Brain microvascular endothelial cell (primary cell): ENCODE measurements around the gene BAD.

Source experiments
- DNase-seq: peaks from one replicate; pipeline ENCODE4 v3.0.0-alpha.2; 2020
- H3K27ac ChIP-seq: fragments of 250-450 bp; sonication (Bioruptor Pico); 2 replicates; pipeline ENCODE4 v1.5.1; 2020; ENCODE audit warnings: mild to moderate bottlenecking, moderate library complexity
- H3K27me3 ChIP-seq: fragments of 250-450 bp; sonication (Bioruptor Pico); replicated peaks from 2 replicates; pipeline ENCODE4 v1.5.1; 2020; ENCODE audit warnings: mild to moderate bottlenecking
- H3K36me3 ChIP-seq: fragments of 250-450 bp; sonication (Bioruptor Pico); replicated peaks from 2 replicates; pipeline ENCODE4 v1.5.1; 2020; ENCODE audit warnings: mild to moderate bottlenecking
- H3K4me3 ChIP-seq: 2 replicates; pipeline ENCODE4 v1.5.1; 2011; ENCODE audit warnings: low read depth, mild to moderate bottlenecking, control low read depth, low read length, moderate library complexity
- in situ Hi-C: cut with HindIII; loops from 2 replicates; pipeline ENCODE4 v1.10.0; 2017; ENCODE audit warnings: low sequenced_read_pairs, low pct_ligation_motif_present
- TF ChIP-seq, protein P1 (sequence below): IDR thresholded peaks from 2 replicates; pipeline ENCODE4 v1.5.1; 2011; ENCODE audit warnings: low read depth, mild to moderate bottlenecking, moderate library complexity, low read length, control low read depth, inconsistent platforms; ENCODE audit errors: missing control alignments

The BAD gene

GRCh38 chr11:64262271-64263002 lies 22.0 kb downstream of the BAD start:
- H3K36me3 ChIP-seq = peaks cover 80% of the 10 kb centered on the region
- TF ChIP-seq, protein P1, sequence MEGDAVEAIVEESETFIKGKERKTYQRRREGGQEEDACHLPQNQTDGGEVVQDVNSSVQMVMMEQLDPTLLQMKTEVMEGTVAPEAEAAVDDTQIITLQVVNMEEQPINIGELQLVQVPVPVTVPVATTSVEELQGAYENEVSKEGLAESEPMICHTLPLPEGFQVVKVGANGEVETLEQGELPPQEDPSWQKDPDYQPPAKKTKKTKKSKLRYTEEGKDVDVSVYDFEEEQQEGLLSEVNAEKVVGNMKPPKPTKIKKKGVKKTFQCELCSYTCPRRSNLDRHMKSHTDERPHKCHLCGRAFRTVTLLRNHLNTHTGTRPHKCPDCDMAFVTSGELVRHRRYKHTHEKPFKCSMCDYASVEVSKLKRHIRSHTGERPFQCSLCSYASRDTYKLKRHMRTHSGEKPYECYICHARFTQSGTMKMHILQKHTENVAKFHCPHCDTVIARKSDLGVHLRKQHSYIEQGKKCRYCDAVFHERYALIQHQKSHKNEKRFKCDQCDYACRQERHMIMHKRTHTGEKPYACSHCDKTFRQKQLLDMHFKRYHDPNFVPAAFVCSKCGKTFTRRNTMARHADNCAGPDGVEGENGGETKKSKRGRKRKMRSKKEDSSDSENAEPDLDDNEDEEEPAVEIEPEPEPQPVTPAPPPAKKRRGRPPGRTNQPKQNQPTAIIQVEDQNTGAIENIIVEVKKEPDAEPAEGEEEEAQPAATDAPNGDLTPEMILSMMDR = no peak
- no peak for DNase-seq
- H3K4me3 ChIP-seq = no peak overlapping the region
- H3K27me3 ChIP-seq = no peaks in the 10 kb centered on the region
- in situ Hi-C loops = no loop called here
- H3K27ac ChIP-seq = no peak overlapping the region

DNA sequence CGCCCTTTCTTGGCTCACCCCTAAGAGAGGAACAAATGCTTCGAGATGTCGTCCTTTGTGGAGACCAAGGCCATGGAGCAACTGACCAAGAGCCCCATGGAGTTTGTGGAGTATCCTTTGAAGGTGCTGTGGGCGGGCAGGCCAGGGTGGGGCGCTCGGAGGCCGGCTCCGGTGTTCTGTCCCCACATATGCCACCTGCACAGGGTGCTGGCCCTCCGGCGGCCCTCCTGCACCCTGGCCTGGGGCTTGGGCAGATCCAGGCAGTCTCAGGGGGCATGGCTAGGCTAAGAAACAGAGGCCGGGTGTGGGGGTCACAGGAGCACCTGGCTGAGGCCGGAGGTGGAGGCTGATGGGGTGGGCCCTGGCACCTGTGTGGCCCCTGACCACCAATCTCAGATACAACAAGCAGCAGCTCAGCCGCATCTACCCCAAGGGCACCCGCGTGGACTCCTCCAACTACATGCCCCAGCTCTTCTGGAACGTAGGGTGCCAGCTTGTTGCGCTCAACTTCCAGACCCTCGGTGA lies 22.8 kb downstream of the BAD start:
- in situ Hi-C loops = no loop called here
- peaks cover 79% of the 10 kb centered on the region for H3K36me3 ChIP-seq
- TF ChIP-seq, protein P1 = no peak

GRCh38 chr11:64260147-64260708 lies 24.2 kb downstream of the BAD start:
- TF ChIP-seq, protein P1 = no peak
- no peak overlapping the region for H3K4me3 ChIP-seq
- DNase-seq = no peak
- no peak overlapping the region for H3K27ac ChIP-seq
- H3K27me3 ChIP-seq = no peaks in the 10 kb centered on the region
- in situ Hi-C loops = no loop called here
- peaks cover 79% of the 10 kb centered on the region for H3K36me3 ChIP-seq

More for the DNA sequence above, 22.8 kb downstream of the BAD start:
- H3K4me3 ChIP-seq = no peak overlapping the region
- H3K27me3 ChIP-seq = no peaks in the 10 kb centered on the region
- H3K27ac ChIP-seq = no peak overlapping the region
- DNase-seq = no peak

DNA sequence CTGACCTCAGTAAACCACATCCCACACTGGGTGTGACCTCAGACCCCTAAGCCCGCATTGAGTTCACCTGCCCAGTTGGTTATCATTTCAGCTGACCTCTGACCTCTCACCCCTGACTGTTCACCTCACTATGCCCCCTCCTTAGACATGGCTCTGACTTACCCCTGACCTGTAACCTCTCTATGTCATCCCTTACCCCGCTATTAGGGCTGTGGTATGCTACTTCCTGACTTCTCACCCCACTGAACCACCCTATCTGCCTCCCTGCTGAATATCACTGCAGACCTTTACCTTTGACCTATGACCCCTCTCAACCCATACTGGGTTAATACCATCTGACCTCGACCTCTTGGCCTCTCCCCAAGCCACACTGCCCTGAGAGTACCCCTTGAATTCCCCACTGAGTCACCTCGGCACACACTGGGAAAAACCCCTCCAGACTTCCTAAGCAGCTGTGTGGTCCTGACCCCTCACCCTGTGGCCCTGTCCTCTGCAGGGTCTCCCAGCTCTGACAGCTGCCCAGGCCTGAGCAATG lies 24.9 kb downstream of the BAD start:
- H3K27me3 ChIP-seq = no peaks in the 10 kb centered on the region
- in situ Hi-C loops = no loop called here
- H3K27ac ChIP-seq = no peak overlapping the region
- no peak for DNase-seq
- TF ChIP-seq, protein P1 = no peak
- H3K4me3 ChIP-seq = no peak overlapping the region
- H3K36me3 ChIP-seq = peaks cover 84% of the 10 kb centered on the region

DNA sequence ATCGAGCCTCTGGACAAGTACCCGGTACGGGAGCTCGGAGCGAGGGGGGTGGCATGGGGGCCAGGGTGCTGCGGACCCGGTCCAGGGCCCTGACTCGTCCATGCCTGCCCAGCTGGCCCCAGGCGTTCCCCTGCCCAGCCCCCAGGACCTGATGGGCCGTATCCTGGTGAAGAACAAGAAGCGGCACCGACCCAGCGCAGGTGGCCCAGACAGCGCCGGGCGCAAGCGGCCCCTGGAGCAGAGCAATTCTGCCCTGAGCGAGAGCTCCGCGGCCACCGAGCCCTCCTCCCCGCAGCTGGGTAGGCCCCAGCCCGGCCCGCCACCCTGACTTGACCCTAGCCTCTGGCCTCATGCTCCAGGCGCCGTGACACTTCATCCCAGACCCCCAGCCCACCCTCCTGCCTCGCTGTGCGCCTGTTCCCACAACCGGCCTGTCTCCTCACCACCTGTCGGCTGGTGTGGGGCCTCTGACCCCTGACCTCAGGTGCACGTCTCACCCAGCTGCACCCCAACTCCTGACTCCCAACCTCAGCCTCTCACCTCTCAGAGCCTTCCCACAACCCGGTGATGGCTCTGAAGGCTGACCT lies 25.4 kb downstream of the BAD start:
- TF ChIP-seq, protein P1 = no peak
- no peak overlapping the region for H3K4me3 ChIP-seq

More for the DNA sequence above, 25.4 kb downstream of the BAD start:
- DNase-seq = no peak
- H3K27ac ChIP-seq = no peak overlapping the region
- H3K27me3 ChIP-seq = no peaks in the 10 kb centered on the region
- in situ Hi-C loops = no loop called here
- peaks cover 79% of the 10 kb centered on the region for H3K36me3 ChIP-seq
